Large intestine (tissue), 3 donors: Measurements from ENCODE around the gene EEF1A1. TPM values are rescaled to one million over a fixed set of nuclear protein-coding genes. Genes with fewer than 3 reads are reported as not detected.
"Not testable (repeated sequence)": the region's sequence is repeated elsewhere in the genome, so short reads cannot be mapped to it uniquely, and the experiment has no call there.

Experiments
- DNase-seq, 2 donors: peaks; one replicate each; pipeline versions ENCODE4 v3.0.0 to v3.0.0-alpha.2; 2013
- H3K27ac ChIP-seq: one replicate; pipeline ENCODE4 v1.5.1; 2013; ENCODE audit warnings: low read length
- H3K27me3 ChIP-seq: 2 replicates; pipeline ENCODE4 v1.6.1; 2013; ENCODE audit warnings: low read length; ENCODE audit not compliant: control insufficient read depth, insufficient read depth
- H3K36me3 ChIP-seq: 2 replicates; pipeline ENCODE4 v1.6.1; 2013; ENCODE audit warnings: low read length; ENCODE audit not compliant: control insufficient read depth, insufficient read depth
- H3K4me1 ChIP-seq: one replicate; pipeline ENCODE4 v1.6.1; 2013; ENCODE audit warnings: low read length; ENCODE audit not compliant: control insufficient read depth, insufficient read depth
- H3K4me3 ChIP-seq: one replicate; pipeline ENCODE4 v1.5.1; 2013; ENCODE audit warnings: low read length
- H3K9me3 ChIP-seq: one replicate; pipeline ENCODE4 v1.6.1; 2013; ENCODE audit warnings: mild to moderate bottlenecking, low read depth, low read length, moderate library complexity; ENCODE audit not compliant: control insufficient read depth
- WGBS: methylation state at CpG from one replicate; pipeline ENCODE4 v1.1.5; 2013; ENCODE audit warnings: low lambda C conversion rate; ENCODE audit not compliant: insufficient coverage; 5-methylcytosine and 5-hydroxymethylcytosine counted together
- polyA plus RNA-seq: library from polyadenylated mRNA; unstranded; fragments of 120-200 nt; gene quantifications from one replicate; pipeline ENCODE4 v1.2.1, GENCODE V29; 2013

EEF1A1 gene
- polyA plus RNA-seq, 1 donor = 17,872 TPM

DNA sequence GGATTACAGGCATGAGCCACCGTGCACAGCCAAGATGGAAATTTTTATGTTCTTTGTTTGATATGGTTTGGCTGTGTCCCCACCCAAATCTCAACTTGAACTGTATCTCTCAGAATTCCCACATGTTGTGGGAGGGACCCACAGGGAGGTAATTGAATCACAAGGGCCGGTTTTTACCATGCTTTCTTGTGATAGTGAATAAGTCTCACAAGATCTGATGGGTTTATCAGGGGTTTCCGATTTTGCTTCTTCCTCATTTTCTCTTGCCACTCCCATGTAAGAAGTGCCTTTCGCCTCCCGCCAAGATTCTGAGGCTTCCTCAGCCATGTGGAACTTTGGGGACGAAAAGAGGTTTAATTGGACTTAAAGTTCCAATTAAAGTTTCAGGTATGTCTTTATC lies 14.6 kb downstream of the EEF1A1 start:
- Histone ChIP-seq H3K9me3 (no peaks in the 10 kb centered on the region), H3K27me3 (no peaks in the 10 kb centered on the region)
- 100% methylated on average over 1 of the region's 6 CpGs for WGBS

DNA sequence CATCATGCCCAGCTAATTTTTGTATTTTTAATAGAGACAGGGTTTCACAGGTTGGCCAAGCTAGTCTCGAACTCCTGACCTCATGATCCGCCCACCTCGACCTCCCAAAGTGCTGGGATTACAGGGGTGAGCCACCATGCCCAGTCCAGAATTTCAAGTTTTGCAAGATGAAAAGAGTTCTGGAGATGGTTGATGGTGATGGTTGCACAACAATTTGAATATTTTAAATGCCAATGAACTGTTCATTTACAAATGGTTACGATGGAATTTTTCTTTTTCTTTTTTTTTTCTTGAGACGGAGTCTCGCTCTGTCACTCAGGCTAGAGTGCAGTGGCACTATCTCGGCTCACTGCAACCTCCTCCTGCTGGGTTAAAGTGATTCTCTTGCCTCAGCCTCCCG lies 15.1 kb downstream of the EEF1A1 start:
- H3K4me3 ChIP-seq, H3K27me3 ChIP-seq, H3K27ac ChIP-seq, H3K9me3 ChIP-seq, H3K4me1 ChIP-seq, DNase-seq: not testable (repeated sequence)
- no CpG with 5 or more reads among the region's 8 CpGs for WGBS
- peaks cover 22% of the 10 kb centered on the region for H3K36me3 ChIP-seq

More for the DNA sequence above, 14.6 kb downstream of the EEF1A1 start:
- Histone ChIP-seq H3K27ac (no peak overlapping the region), H3K36me3 (peaks cover 19% of the 10 kb centered on the region), H3K4me3 (no peak overlapping the region), H3K4me1 (no peaks in the 10 kb centered on the region)
- DNase-seq = no peak

DNA sequence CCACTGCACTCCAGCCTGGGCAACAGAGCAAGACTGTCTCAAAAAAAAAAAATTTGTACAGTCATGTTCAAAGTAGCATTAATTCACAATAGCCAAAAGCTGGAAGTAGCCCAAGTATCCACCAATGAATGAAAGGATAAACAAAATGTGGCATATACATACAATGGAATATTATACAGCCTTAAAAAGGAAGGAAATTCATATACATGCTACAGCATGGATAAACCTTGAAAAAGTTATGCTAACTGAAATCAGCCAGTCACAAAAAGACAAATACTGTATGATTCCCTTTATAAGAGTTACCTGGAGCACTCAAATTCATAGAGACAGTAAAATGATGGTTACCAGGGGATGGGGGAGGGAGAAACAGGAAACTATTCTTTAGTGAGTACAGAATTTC lies 15.7 kb downstream of the EEF1A1 start:
- no peak for DNase-seq
- Histone ChIP-seq H3K4me3 (no peak overlapping the region), H3K9me3 (no peaks in the 10 kb centered on the region), H3K36me3 (peaks cover 25% of the 10 kb centered on the region), H3K4me1 (no peaks in the 10 kb centered on the region), H3K27ac (no peak overlapping the region), H3K27me3 (no peaks in the 10 kb centered on the region)

DNA sequence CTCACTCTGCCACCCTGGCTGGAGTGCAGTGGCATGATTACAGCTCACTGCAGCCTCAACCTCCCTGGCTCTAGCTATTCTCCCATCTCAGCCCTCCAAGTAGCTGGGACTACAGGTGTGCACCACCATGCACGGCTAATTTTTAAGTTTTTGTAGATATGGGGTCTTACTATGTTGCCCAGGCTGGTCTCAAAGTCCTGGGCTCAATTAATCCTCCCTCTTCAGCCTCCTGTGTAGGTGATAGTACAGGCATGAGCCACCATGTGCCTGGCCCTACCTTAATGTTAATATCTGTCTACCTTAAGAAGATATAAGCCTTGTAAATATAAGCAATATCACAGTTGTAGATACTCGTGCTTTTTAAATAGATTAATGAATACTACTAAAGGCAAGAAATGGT lies 16.7 kb downstream of the EEF1A1 start:
- no peak for DNase-seq
- no peaks in the 10 kb centered on the region for H3K9me3 ChIP-seq
- peaks cover 34% of the 10 kb centered on the region for H3K36me3 ChIP-seq
- H3K27me3 ChIP-seq = no peaks in the 10 kb centered on the region
- no peak overlapping the region for H3K4me3 ChIP-seq
- WGBS = 100% methylated on average over 1 of the region's 2 CpGs
- no peak overlapping the region for H3K27ac ChIP-seq
- no peaks in the 10 kb centered on the region for H3K4me1 ChIP-seq

DNA sequence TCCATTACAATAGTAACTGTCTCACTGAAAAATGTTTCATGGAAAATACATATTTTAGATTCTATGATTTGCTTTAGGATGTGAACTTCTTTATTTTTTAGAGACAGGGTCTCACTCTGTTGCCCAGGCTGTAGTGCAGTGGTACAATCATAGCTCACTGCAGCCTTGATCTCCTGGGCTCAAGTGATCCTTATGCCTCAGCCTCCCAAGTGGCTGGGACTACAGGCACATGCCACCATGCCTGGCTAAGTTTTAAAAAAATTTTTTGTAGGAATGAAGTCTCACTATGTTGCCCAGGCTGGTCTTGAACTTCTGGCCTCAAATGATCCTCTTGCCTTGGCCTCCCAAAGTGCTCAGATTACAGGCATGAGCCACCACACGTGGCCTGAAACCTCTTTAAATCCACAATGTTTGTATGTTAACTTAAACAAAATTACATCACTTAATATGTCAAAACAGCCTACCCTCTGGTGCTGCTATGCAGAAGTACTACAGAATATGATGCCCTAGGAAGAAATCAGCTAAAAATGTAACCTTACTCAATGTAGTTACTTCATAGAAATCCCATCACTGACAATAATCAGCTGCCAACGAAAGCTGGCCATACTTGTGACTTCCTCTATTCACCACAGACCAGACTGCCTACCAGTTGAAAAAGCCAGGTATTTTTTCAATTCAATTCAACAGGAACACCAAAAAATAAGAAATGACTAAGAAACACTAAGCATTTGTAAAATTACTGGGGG lies 17.6 kb downstream of the EEF1A1 start:
- Histone ChIP-seq H3K27me3 (no peaks in the 10 kb centered on the region), H3K4me1 (no peaks in the 10 kb centered on the region), H3K4me3 (no peak overlapping the region), H3K27ac (no peak overlapping the region), H3K9me3 (no peaks in the 10 kb centered on the region), H3K36me3 (peaks cover 39% of the 10 kb centered on the region)
- DNase-seq = no peak
- WGBS = no CpG with 5 or more reads among the region's 2 CpGs

DNA sequence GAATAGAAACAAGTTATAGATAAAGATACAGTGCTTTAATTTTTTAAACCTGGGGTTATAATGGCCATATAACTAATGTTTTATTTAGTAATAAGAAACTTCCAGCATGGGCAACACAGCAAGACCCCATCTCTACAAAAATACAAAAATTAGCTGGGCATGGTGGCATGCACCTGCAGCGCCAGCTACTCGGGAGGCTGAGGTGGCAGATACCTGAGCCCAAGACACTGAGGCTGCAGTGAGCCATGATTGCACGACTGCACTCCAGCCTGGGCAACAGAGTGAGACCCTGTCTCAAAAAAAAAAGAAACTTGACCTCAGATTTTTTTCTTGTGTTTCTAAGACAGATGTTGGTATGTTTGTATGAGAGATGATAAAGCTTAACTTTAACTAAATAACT lies 22.9 kb downstream of the EEF1A1 start:
- no peaks in the 10 kb centered on the region for H3K4me1 ChIP-seq
- DNase-seq = no peak
- H3K36me3 ChIP-seq = peaks cover 54% of the 10 kb centered on the region
- no CpG with 5 or more reads among the region's 3 CpGs for WGBS
- no peak overlapping the region for H3K27ac ChIP-seq
- no peak overlapping the region for H3K4me3 ChIP-seq
- H3K9me3 ChIP-seq = no peaks in the 10 kb centered on the region
- no peaks in the 10 kb centered on the region for H3K27me3 ChIP-seq

DNA sequence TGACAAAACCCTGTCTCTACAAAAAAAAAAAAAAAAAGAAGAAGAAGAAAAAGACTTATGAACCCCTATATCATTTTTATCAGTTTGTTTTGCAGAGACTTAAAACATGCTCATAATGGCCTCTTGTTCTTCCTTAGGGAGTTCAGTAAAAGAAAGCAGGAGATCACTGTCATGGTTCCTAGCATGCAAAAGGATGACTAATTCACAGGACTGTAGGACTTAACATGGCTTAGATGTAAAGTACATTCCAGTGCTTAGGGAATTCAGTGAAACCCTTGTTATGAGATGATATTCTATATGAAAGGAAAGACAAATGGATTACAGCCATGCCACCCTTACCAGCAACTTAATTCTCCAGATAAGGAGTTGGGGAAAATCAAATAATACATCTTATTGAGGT lies 29.5 kb downstream of the EEF1A1 start:
- no peak overlapping the region for H3K4me3 ChIP-seq
- no peaks in the 10 kb centered on the region for H3K9me3 ChIP-seq
- H3K36me3 ChIP-seq = peaks cover 45% of the 10 kb centered on the region
- no peak overlapping the region for H3K27ac ChIP-seq
- no peaks in the 10 kb centered on the region for H3K4me1 ChIP-seq
- DNase-seq = no peak
- H3K27me3 ChIP-seq = no peaks in the 10 kb centered on the region

DNA sequence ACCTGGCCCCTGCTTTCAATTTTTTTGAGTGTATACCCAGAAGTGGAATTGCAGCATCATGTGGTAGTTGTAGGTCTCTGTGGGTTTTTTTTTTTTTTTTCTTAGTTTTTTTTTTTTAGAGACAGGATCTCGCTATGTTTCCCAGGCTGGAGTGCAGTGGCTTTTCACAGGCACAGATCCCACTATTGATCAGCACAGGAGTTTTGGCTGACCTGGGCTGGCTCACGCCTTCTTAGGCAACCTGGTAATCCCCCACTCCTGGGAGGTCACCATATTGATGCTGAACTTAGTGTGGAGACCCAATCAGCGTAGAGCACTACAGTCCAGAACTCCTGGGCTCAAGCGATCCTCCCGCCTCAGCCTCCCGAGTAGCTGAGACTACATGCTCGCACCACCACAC lies 33.4 kb downstream of the EEF1A1 start:
- Histone ChIP-seq H3K27me3 (no peaks in the 10 kb centered on the region), H3K4me3 (no peak overlapping the region), H3K36me3 (peaks cover 61% of the 10 kb centered on the region), H3K4me1 (no peaks in the 10 kb centered on the region), H3K9me3 (no peaks in the 10 kb centered on the region), H3K27ac (no peak overlapping the region)
- WGBS = no CpG with 5 or more reads among the region's 7 CpGs
- no peak for DNase-seq

DNA sequence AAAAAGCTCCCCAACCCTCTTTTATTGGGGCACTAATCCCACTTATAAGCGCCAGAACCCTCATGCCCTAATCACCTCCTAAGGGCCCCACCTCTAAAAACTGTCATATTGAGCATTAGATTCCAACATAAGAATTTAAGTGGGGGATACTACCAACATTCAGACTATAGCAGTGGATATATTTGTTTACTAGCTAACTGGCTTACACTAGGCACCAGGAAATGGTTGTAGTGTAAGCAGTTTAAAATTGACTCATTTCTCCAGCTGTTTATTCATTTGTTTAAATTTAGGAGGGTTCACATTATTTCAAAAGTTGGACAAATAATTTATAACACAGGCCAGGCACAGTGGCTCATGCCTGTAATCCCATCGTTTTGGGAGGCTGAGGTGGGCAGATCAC lies 36.4 kb downstream of the EEF1A1 start:
- Histone ChIP-seq H3K36me3 (peaks cover 76% of the 10 kb centered on the region), H3K9me3 (no peaks in the 10 kb centered on the region), H3K27ac (no peak overlapping the region), H3K4me1 (no peaks in the 10 kb centered on the region), H3K27me3 (no peaks in the 10 kb centered on the region), H3K4me3 (no peak overlapping the region)
- no CpG with 5 or more reads among the region's 2 CpGs for WGBS
- DNase-seq = no peak

DNA sequence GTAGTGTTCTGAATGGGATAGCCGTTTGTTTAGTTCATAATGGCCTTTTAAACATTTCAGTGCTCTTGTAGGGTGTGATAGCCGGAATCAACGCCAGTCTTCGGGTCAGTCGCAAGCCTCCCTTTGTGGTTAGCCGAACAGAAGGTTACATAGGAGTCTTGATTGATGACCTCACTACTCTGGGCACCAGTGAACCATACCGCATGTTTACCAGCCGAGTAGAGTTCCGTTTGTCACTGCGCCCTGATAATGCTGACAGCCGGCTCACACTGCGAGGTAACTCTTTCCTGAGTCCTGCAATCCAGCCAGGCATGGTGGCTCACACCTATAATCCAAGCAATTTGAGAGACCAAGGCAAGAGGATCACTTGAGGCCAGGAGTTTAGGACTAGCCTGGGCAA lies 38.9 kb downstream of the EEF1A1 start:
- no peak overlapping the region for H3K4me3 ChIP-seq
- H3K27me3 ChIP-seq = no peaks in the 10 kb centered on the region
- H3K36me3 ChIP-seq = peaks cover 72% of the 10 kb centered on the region
- H3K9me3 ChIP-seq = no peaks in the 10 kb centered on the region
- H3K27ac ChIP-seq = no peak overlapping the region
- WGBS = 80% methylated on average over 1 of the region's 12 CpGs
- no peak for DNase-seq
- H3K4me1 ChIP-seq = no peaks in the 10 kb centered on the region

DNA sequence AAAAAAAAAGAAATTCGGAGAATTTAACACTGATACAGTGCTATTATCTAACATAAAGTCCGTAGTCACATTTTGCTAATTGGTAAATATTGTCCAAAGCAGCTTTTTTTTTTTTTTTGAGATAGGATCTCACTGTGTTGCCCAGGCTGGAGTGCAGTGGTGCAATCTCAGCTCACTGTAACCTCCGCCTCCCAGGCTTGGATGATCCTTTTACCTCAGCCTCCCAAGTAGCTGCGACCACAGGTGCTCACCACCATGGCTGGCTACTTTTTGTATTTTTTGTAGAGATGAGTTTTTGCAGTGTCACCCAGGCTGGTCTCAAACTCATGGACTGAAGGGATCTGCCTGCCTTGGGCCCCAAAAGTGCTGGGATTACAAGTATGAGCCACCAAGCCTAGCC lies 43.4 kb downstream of the EEF1A1 start:
- H3K27ac ChIP-seq = no peak overlapping the region

More for the DNA sequence above, 43.4 kb downstream of the EEF1A1 start:
- DNase-seq = no peak
- Histone ChIP-seq H3K4me1 (no peaks in the 10 kb centered on the region), H3K4me3 (no peak overlapping the region), H3K9me3 (no peaks in the 10 kb centered on the region), H3K27me3 (no peaks in the 10 kb centered on the region), H3K36me3 (peaks cover 75% of the 10 kb centered on the region)
- no CpG with 5 or more reads among the region's 4 CpGs for WGBS
